WERI-Rb-1 (cell line): ENCODE results near the gene SLAMF7.

Experiments used
- DNase-seq: peaks from one replicate; pipeline ENCODE4 v3.0.0-alpha.2; 2020
- H3K27ac ChIP-seq: fragments of 250-450 bp; sonication (Bioruptor Pico); 2 replicates; pipeline ENCODE4 v1.5.1; 2020; ENCODE audit warnings: mild to moderate bottlenecking, moderate library complexity
- H3K27me3 ChIP-seq: fragments of 250-450 bp; sonication (Bioruptor Pico); 2 replicates; pipeline ENCODE4 v1.5.1; 2021; ENCODE audit warnings: mild to moderate bottlenecking, low read depth, moderate library complexity; ENCODE audit not compliant: insufficient read depth, severe bottlenecking
- H3K36me3 ChIP-seq: fragments of 250-450 bp; sonication (Bioruptor Pico); 2 replicates; pipeline ENCODE4 v1.5.1; 2020; ENCODE audit warnings: mild to moderate bottlenecking, moderate library complexity
- H3K4me3 ChIP-seq: 2 replicates; pipeline ENCODE4 v1.5.1; 2011; ENCODE audit warnings: low read depth, mild to moderate bottlenecking, control low read depth, low read length
- H3K9me3 ChIP-seq: fragments of 250-450 bp; sonication (Bioruptor Pico); 2 replicates; pipeline ENCODE4 v1.5.1; 2021; ENCODE audit warnings: mild to moderate bottlenecking, moderate library complexity; ENCODE audit not compliant: severe bottlenecking
- CTCF ChIP-seq: IDR thresholded peaks from 2 replicates; pipeline ENCODE4 v1.5.1; 2011; ENCODE audit warnings: low read depth, mild to moderate bottlenecking, control low read depth, inconsistent platforms, low read length

SLAMF7 gene

GRCh38 chr1:160741612-160742348 lies 2.7 kb downstream of the SLAMF7 start:
- Histone ChIP-seq H3K27me3 (peaks cover 99% of the 10 kb centered on the region), H3K27ac (no peak overlapping the region), H3K36me3 (no peaks in the 10 kb centered on the region), H3K9me3 (no peaks in the 10 kb centered on the region), H3K4me3 (no peak overlapping the region)
- no peak for DNase-seq
- TF ChIP-seq CTCF = 0 out of 2 replicates have a peak, but pooled peaks have one; percentile 8

- H3K27ac ChIP-seq = no peak overlapping the region
- no peak for TF ChIP-seq CTCF
- H3K27me3 ChIP-seq = peaks cover 99% of the 10 kb centered on the region
- no peak overlapping the region for H3K4me3 ChIP-seq
- H3K36me3 ChIP-seq = no peaks in the 10 kb centered on the region
- DNase-seq = no peak
- no peaks in the 10 kb centered on the region for H3K9me3 ChIP-seq
Measured at GRCh38 chr1:160742428-160743127, 3.5 kb downstream of the SLAMF7 start.

- H3K27ac ChIP-seq = no peak overlapping the region
- H3K36me3 ChIP-seq = no peaks in the 10 kb centered on the region
- DNase-seq = no peak
- TF ChIP-seq CTCF = no peak
- no peak overlapping the region for H3K4me3 ChIP-seq
- no peaks in the 10 kb centered on the region for H3K9me3 ChIP-seq
- H3K27me3 ChIP-seq = peaks cover 99% of the 10 kb centered on the region
Measured at GRCh38 chr1:160743266-160743665, 4.2 kb downstream of the SLAMF7 start.

GRCh38 chr1:160744199-160744851 lies 5.3 kb downstream of the SLAMF7 start:
- no peak overlapping the region for H3K4me3 ChIP-seq
- DNase-seq = no peak
- no peak overlapping the region for H3K27ac ChIP-seq
- H3K9me3 ChIP-seq = no peaks in the 10 kb centered on the region
- no peaks in the 10 kb centered on the region for H3K36me3 ChIP-seq
- TF ChIP-seq CTCF = no peak
- H3K27me3 ChIP-seq = peaks cover 100% of the 10 kb centered on the region

- Histone ChIP-seq H3K27me3 (peaks cover 100% of the 10 kb centered on the region), H3K36me3 (no peaks in the 10 kb centered on the region), H3K27ac (no peak overlapping the region), H3K9me3 (no peaks in the 10 kb centered on the region), H3K4me3 (no peak overlapping the region)
- TF ChIP-seq CTCF = no peak
- no peak for DNase-seq
Measured at GRCh38 chr1:160744852-160745520, 5.9 kb downstream of the SLAMF7 start.
